GM12878 (cell line): ENCODE data around the gene EEF1E1. TPM values are rescaled to one million over a fixed set of nuclear protein-coding genes. Genes with fewer than 3 reads are reported as not detected.

Experiments used
- ATAC-seq: fragments of 200-7000 bp; cut with Tn5 transposase; 3 replicates; pipeline ENCODE4 v1.9.1; 2020; ENCODE audit warnings: mild to moderate bottlenecking, moderate library complexity
- BruUV-seq: library from RNA; stranded (reverse); fragments of 400-500 nt; replicated peaks from 2 replicates; lab custom pipeline; 2021; lab: Mats Ljungman, UMichigan
- CTCF ChIA-PET: fragments of 300-600 bp; sonication (Branson Sonifier 250); formaldehyde crosslinking; extraction: SDS; loops from one replicate; lab custom pipeline; 2021; ENCODE audit warnings: inconsistent platforms; lab: Yijun Ruan, JAX
- POLR2A ChIA-PET: fragments of 350-600 bp; formaldehyde crosslinking; extraction: SDS; loops from one replicate; lab custom pipeline; 2021; ENCODE audit warnings: inconsistent platforms; lab: Charles Lee
- RAD21 ChIA-PET: fragments of 300-600 bp; sonication (Branson Sonifier 250); formaldehyde crosslinking; loops from one replicate; lab custom pipeline; 2023; ENCODE audit warnings: antibody characterized with exemption; ENCODE audit not compliant: unreplicated experiment; lab: Charles Lee
- SMC1A ChIA-PET: fragments of 300-600 bp; sonication (Branson Sonifier 250); formaldehyde crosslinking; loops from one replicate; lab custom pipeline; 2023; ENCODE audit not compliant: unreplicated experiment, uncharacterized antibody; lab: Charles Lee
- DNase-seq: peaks from one replicate; pipeline ENCODE4 v3.0.0-alpha.2; 2011; ENCODE audit warnings: low read depth, low spot score
- FAIRE-seq: peaks from 3 replicates; lab custom pipeline; 2011; peaks lifted over from hg19 to GRCh38; lab: Jason Lieb, UNC
- H2AFZ ChIP-seq: 2 replicates; pipeline ENCODE4 v1.6.0; 2011; ENCODE audit warnings: low read depth, low read length, control low read depth; ENCODE audit not compliant: control insufficient read depth
- H3K27ac ChIP-seq: 2 replicates; pipeline ENCODE4 v1.5.1; 2011; ENCODE audit warnings: control low read depth; ENCODE audit not compliant: control insufficient read depth, insufficient read depth
- H3K27me3 ChIP-seq, 2 experiments: replicated peaks in 1 of 2; 2 replicates each; pipeline versions ENCODE4 v1.6.0 to v1.6.1; 2011; ENCODE audit warnings: low read length in 1 of 2; ENCODE audit not compliant: control insufficient read depth in 2 of 2, insufficient read depth in 2 of 2
- H3K36me3 ChIP-seq, 2 experiments: 2 replicates each; pipeline ENCODE4 v1.5.1; 2011; ENCODE audit warnings: low read length in 1 of 2; ENCODE audit not compliant: control insufficient read depth in 2 of 2, insufficient read depth in 2 of 2
- H3K4me1 ChIP-seq: 2 replicates; pipeline ENCODE4 v1.6.1; 2011; ENCODE audit warnings: mild to moderate bottlenecking, low read length, moderate library complexity, mixed read lengths; ENCODE audit not compliant: control insufficient read depth, insufficient read depth
- H3K4me2 ChIP-seq: 2 replicates; pipeline ENCODE4 v1.6.0; 2011; ENCODE audit warnings: control low read depth; ENCODE audit not compliant: control insufficient read depth, insufficient read depth
- H3K4me3 ChIP-seq: fragments of 200-600 bp; sonication (generic); 2 replicates; pipeline ENCODE4 v1.5.1; 2016
- H3K79me2 ChIP-seq: 2 replicates; pipeline ENCODE4 v1.6.0; 2011; ENCODE audit warnings: low read length; ENCODE audit not compliant: control insufficient read depth, insufficient read depth
- H3K9ac ChIP-seq: 2 replicates; pipeline ENCODE4 v1.8.0; 2011; ENCODE audit warnings: low read length, control low read depth, mixed read lengths; ENCODE audit not compliant: control insufficient read depth, insufficient read depth
- H3K9me3 ChIP-seq: replicated peaks from 3 replicates; pipeline ENCODE4 v1.5.1; 2011; ENCODE audit warnings: mild to moderate bottlenecking, low read length; ENCODE audit not compliant: control insufficient read depth, insufficient read depth
- H4K20me1 ChIP-seq: 2 replicates; pipeline ENCODE4 v1.6.0; 2011; ENCODE audit not compliant: control insufficient read depth, insufficient read depth
- ASH2L ChIP-seq: fragments of 300-600, 200-600 bp; sonication (generic); IDR thresholded peaks from 2 replicates; pipeline ENCODE4 v1.6.1; 2017; ENCODE audit warnings: low read depth, mild to moderate bottlenecking, borderline replicate concordance
- BCL3 ChIP-seq: IDR thresholded peaks from 2 replicates; pipeline ENCODE4 v1.6.1; 2011; ENCODE audit warnings: borderline replicate concordance, low read depth, mild to moderate bottlenecking, moderate library complexity, low read length; ENCODE audit not compliant: insufficient read depth, poor library complexity, severe bottlenecking
- BMI1 ChIP-seq: fragments of 450-650 bp; IDR thresholded peaks from 2 replicates; pipeline ENCODE4 v1.6.1; 2016; ENCODE audit warnings: mild to moderate bottlenecking, moderate library complexity, borderline replicate concordance
- HDAC6 ChIP-seq: fragments of 200-600 bp; sonication (generic); IDR thresholded peaks from one replicate; pipeline ENCODE4 v1.8.0; 2017; ENCODE audit warnings: antibody characterized with exemption; ENCODE audit not compliant: unreplicated experiment
- IRF5 ChIP-seq: fragments of 450-650 bp; IDR thresholded peaks from 2 replicates; pipeline ENCODE4 v1.6.1; 2017; ENCODE audit warnings: borderline replicate concordance
- MLLT1 ChIP-seq: fragments of 450-650 bp; IDR thresholded peaks from 2 replicates; pipeline ENCODE4 v1.6.1; 2016; ENCODE audit warnings: mild to moderate bottlenecking
- NR2F1 ChIP-seq: fragments of 450-650 bp; conservative IDR thresholded peaks from 2 replicates; pipeline ENCODE4 v1.6.1; 2017; ENCODE audit warnings: mild to moderate bottlenecking
- PAX8 ChIP-seq: fragments of 450-650 bp; IDR thresholded peaks from 2 replicates; pipeline ENCODE4 v1.6.1; 2017; ENCODE audit warnings: mild to moderate bottlenecking, moderate library complexity
- RB1 ChIP-seq: fragments of 450-650 bp; formaldehyde crosslinking; IDR thresholded peaks from 2 replicates; pipeline ENCODE4 v1.6.1; 2017; ENCODE audit warnings: mild to moderate bottlenecking, borderline replicate concordance
- SMARCA5 ChIP-seq: fragments of 450-650 bp; IDR thresholded peaks from 2 replicates; pipeline ENCODE4 v1.6.1; 2017; ENCODE audit warnings: mild to moderate bottlenecking
- SREBF1 ChIP-seq: IDR thresholded peaks from 2 replicates; pipeline ENCODE4 v1.6.1; 2012; ENCODE audit warnings: mild to moderate bottlenecking, low read length
- YBX1 ChIP-seq: fragments of 450-650 bp; IDR thresholded peaks from 2 replicates; pipeline ENCODE4 v1.6.1; 2016; ENCODE audit warnings: antibody characterized with exemption
- WGBS: methylation state at CpG from one replicate; pipeline ENCODE4 v1.1.6; 2016; ENCODE audit warnings: low lambda C conversion rate; ENCODE audit not compliant: insufficient replicate concordance, insufficient coverage; ENCODE audit errors: missing lambda C conversion rate; 5-methylcytosine and 5-hydroxymethylcytosine counted together
- in situ Hi-C: fragments of 300-500 bp; cut with MboI; formaldehyde crosslinking; loops from 9 replicates; pipeline ENCODE4 v1.14.3; 2018; ENCODE audit warnings: mixed read lengths
- intact Hi-C: fragments of 100-400 bp; cut with micrococcal nuclease; formaldehyde crosslinking; loops from one replicate; pipeline ENCODE4 v1.14.2; 2022; ENCODE audit not compliant: unreplicated experiment
- polyA plus RNA-seq, 11 experiments: library from polyadenylated mRNA; depleted of rRNA in 4 of 11; unstranded in 6 of 11; stranded (reverse) in 5 of 11; fragments of >200 nt; fragmentation: Nextera tagmentation in 4 of 11; fragmentation: Illumina TruSeq in 1 of 11; extraction: Ambion mirVana in 4 of 11; extraction: Trizol in 1 of 11; gene quantifications; 1 replicate in 1 of 11; 2 replicates in 10 of 11; pipeline versions ENCODE4 v1.2.1 to v1.2.3, GENCODE V29; 2011 to 2016; ENCODE audit warnings: inconsistent platforms in 2 of 11, missing spikeins in 2 of 11, low read depth in 1 of 11
- total RNA-seq, 4 experiments: library from RNA; depleted of rRNA in 3 of 4; stranded (reverse); fragments of >200 nt in 3 of 4; fragmentation: Illumina TruSeq in 1 of 4; extraction: Trizol in 1 of 4; gene quantifications; 2 replicates each; pipeline versions ENCODE4 v1.2.1 to v1.2.3, GENCODE V29; 2013 to 2021

Gene EEF1E1
- total and polyA plus RNA-seq, 10 of the 15 experiments (the other 5 are each of a cell fraction or from before 2014, with no cell fraction given), result 55.3 to 668 (median 121) TPM

GRCh38 chr6:8137529-8137939 is 35.2 kb upstream of the EEF1E1 start:
- no peak for TF ChIP-seq NR2F1
- TF ChIP-seq BMI1, result no peak
- no peak for TF ChIP-seq HDAC6
- TF ChIP-seq MLLT1, result no peak
- no peak for TF ChIP-seq SMARCA5
- TF ChIP-seq BCL3, result no peak
- no peak for TF ChIP-seq IRF5
- TF ChIP-seq SREBF1, result no peak
- TF ChIP-seq YBX1, result no peak
- no peak for TF ChIP-seq PAX8
- no peak for TF ChIP-seq ASH2L
- TF ChIP-seq RB1, result no peak
- FAIRE-seq (no peak), DNase-seq (no peak), ATAC-seq (no peak)
- peaks cover 0 to 3% of the 10 kb centered on the region in 2 experiments; a peak in 2 of 4 replicates for H3K27me3 ChIP-seq
- H3K4me1 ChIP-seq, result no peaks in the 10 kb centered on the region
- no peak overlapping the region for H3K4me2 ChIP-seq
- SMC1A ChIA-PET, result no interaction called here
- WGBS, result 75% methylated on average over 6 of the region's 6 CpGs
- in situ Hi-C loops, result no loop called here
- H4K20me1 ChIP-seq, result no peaks in the 10 kb centered on the region
- RAD21 ChIA-PET, result no interaction called here
- intact Hi-C loops, result no loop called here
- CTCF ChIA-PET, result no interaction called here
- H2AFZ ChIP-seq, result no peak overlapping the region
- BruUV-seq, result no TSS peak
- POLR2A ChIA-PET, result no interaction called here
- no peaks in the 10 kb centered on the region for H3K36me3 ChIP-seq
- H3K79me2 ChIP-seq, result no peaks in the 10 kb centered on the region
- no peak overlapping the region for H3K9ac ChIP-seq
- no peaks in the 10 kb centered on the region for H3K9me3 ChIP-seq
- no peak overlapping the region for H3K27ac ChIP-seq
- no peak overlapping the region for H3K4me3 ChIP-seq
